Fibroblast of villous mesenchyme (primary cell): ENCODE data around the gene NUDT6. TPM values are rescaled to one million over a fixed set of nuclear protein-coding genes. Genes with fewer than 3 reads are reported as not detected.

Experiments
- DNase-seq: peaks from one replicate; pipeline ENCODE4 v3.0.0-alpha.2; 2010; ENCODE audit warnings: low read depth
- H3K4me3 ChIP-seq: 2 replicates; pipeline ENCODE4 v1.5.1; 2011; ENCODE audit warnings: low read depth, mild to moderate bottlenecking, low read length
- CTCF ChIP-seq: IDR thresholded peaks from 2 replicates; pipeline ENCODE4 v1.5.1; 2012; ENCODE audit warnings: low read depth, mild to moderate bottlenecking, low read length; ENCODE audit not compliant: insufficient read depth
- total RNA-seq: library from RNA; depleted of rRNA; stranded (reverse); fragments of >200 nt; gene quantifications from 2 replicates; pipeline ENCODE4 v1.2.3, GENCODE V29; 2012

Gene NUDT6
- total RNA-seq, 1 donor = 3.9 TPM

- DNase-seq = no peak
Observed at GRCh38 chr4:122932763-122933162, 10.4 kb upstream of the NUDT6 start.

GRCh38 chr4:122930862-122931261 lies 8.5 kb upstream of the NUDT6 start:
- DNase-seq = peak; percentile 45
- TF ChIP-seq CTCF = peak; percentile 33

More at GRCh38 chr4:122932763-122933162, 10.4 kb upstream of the NUDT6 start:
- no peak for TF ChIP-seq CTCF
- H3K4me3 ChIP-seq = no peak overlapping the region

DNA sequence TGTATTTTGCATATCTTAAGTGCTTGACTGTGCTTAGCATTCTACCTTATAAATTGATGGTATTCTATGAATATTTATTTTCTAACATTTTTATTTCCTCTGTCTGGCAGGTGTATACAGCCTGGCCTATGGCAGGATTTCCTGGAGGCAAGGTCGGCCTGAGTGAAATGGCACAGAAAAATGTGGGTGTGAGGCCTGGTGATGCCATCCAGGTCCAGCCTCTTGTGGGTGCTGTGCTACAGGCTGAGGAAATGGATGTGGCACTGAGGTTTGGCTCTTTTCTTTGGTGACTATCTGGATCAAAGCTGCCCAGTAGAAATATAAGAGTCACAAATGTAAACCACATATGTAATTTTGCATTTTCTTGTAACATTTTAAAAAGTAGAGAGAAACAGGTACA lies 6.5 kb upstream of the NUDT6 start:
- no peak for DNase-seq
- H3K4me3 ChIP-seq = no peak overlapping the region
- TF ChIP-seq CTCF = no peak

More at GRCh38 chr4:122930862-122931261, 8.5 kb upstream of the NUDT6 start:
- H3K4me3 ChIP-seq = no peak overlapping the region

DNA sequence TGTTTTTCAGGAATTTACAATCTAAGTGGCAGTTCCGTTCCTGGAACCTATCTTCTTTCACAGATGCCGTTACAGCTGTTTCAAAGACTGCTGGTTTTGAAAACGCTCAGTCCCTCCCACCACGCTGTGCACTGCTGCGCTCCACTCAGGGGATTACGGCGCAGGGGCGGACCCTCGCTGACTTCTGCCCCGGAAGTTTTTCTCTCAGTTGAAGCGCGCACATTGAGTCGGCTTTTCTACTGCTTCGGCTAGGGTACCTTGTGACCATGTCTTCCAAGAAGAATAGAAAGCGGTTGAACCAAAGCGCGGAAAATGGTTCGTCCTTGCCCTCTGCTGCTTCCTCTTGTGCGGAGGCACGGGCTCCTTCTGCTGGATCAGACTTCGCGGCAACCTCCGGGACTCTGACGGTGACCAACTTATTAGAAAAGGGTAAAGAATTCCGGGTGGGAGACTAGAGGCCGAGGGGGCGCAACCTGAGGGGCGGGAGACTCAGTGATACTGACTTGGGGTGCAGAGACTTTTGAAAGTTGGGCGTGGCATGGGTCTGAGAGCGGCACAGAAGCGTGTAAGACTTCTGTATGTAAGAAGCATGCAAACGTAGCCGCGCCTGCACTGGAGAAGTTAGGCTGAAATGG lies 597 bp upstream of the NUDT6 start:
- DNase-seq = peak; percentile 87
- TF ChIP-seq CTCF = no peak
- peak overlapping the region; percentile 95 for H3K4me3 ChIP-seq

DNA sequence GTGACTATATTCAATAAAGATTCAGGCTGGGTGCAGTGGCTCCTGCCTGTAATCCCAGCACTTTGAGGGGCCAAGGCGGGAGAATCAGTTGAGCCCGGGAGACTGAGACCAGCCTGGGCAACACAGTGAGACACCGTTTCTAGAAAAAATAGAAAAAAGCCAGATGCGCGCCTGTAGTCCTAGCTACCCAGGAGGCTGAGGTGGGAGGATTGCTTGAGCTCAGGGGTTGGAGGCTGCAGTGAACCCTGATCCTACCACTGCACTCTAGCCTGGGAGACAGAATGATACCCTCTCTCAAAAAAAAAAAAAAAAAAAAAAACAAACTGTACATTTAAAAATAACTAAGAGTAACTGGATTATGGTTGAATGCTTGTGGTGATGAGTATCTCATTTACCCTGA lies 1.1 kb downstream of the NUDT6 start:
- DNase-seq = no peak
- TF ChIP-seq CTCF = no peak
- H3K4me3 ChIP-seq = peak overlapping the region; percentile 95

- no peak for TF ChIP-seq CTCF
- H3K4me3 ChIP-seq = no peak overlapping the region
- DNase-seq = no peak
Observed at GRCh38 chr4:122920473-122920872, 1.9 kb downstream of the NUDT6 start.

DNA sequence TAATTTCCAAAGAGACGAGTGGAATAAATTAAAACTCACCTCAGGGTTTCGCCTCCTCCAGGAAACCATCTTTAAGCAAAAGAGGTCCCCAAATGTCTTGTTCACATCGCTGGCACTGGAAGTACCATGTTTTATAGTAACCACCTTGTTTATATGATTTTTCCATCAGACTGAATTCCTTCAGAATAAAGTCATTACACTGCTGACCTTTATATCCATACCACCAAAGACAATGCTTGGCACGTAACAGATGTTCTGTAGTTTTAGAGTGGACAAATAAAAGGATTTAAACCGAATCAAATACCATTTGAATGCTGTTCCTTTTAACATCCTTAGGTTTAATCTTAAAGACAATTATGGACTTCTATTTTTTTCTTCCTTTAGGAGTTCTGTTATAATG lies 4.7 kb downstream of the NUDT6 start:
- no peak for TF ChIP-seq CTCF
- H3K4me3 ChIP-seq = no peak overlapping the region
- DNase-seq = no peak
